Loucy (cell line): ENCODE results near the gene STIM1.
A peak's percentile ranks its signal among the peaks of the same experiment; 100 is the strongest.

Experiments used
- H2AFZ ChIP-seq: fragments of 200-600 bp; sonication (generic); 2 replicates; pipeline ENCODE4 v1.6.0; 2016; ENCODE audit warnings: antibody characterized with exemption, mild to moderate bottlenecking, low read length, moderate library complexity
- H3F3A ChIP-seq: fragments of 200-600 bp; 2 replicates; pipeline ENCODE4 v1.6.0; 2016; ENCODE audit warnings: antibody characterized with exemption, low read depth, mild to moderate bottlenecking
- H3K27me3 ChIP-seq: fragments of 200-600 bp; sonication (generic); 2 replicates; pipeline ENCODE4 v1.6.1; 2014; ENCODE audit warnings: low read length, mild to moderate bottlenecking; ENCODE audit not compliant: insufficient read depth, poor library complexity, severe bottlenecking
- H3K36me3 ChIP-seq: fragments of 200-600 bp; sonication (generic); 2 replicates; pipeline ENCODE4 v1.6.1; 2016; ENCODE audit warnings: low read length; ENCODE audit not compliant: insufficient read depth
- H3K4me1 ChIP-seq: fragments of 200-600 bp; sonication (generic); 2 replicates; pipeline ENCODE4 v1.5.1; 2014; ENCODE audit warnings: low read length, mild to moderate bottlenecking; ENCODE audit not compliant: insufficient read depth, poor library complexity, severe bottlenecking
- H3K4me2 ChIP-seq: fragments of 200-600 bp; sonication (generic); 2 replicates; pipeline ENCODE4 v1.6.0; 2014; ENCODE audit warnings: antibody characterized with exemption, low read length, low read depth, mild to moderate bottlenecking; ENCODE audit not compliant: poor library complexity, severe bottlenecking
- H3K4me3 ChIP-seq: fragments of 200-600 bp; sonication (generic); 2 replicates; pipeline ENCODE4 v1.5.1; 2014; ENCODE audit warnings: low read length, mild to moderate bottlenecking, mixed read lengths; ENCODE audit not compliant: poor library complexity, severe bottlenecking
- H3K79me2 ChIP-seq: fragments of 200-600 bp; sonication (generic); 2 replicates; pipeline ENCODE4 v1.6.1; 2014; ENCODE audit warnings: low read length; ENCODE audit not compliant: insufficient read depth
- H3K9ac ChIP-seq: fragments of 200-600 bp; sonication (generic); 2 replicates; pipeline ENCODE4 v1.6.0; 2014; ENCODE audit warnings: mild to moderate bottlenecking, low read depth, low read length, moderate library complexity; ENCODE audit not compliant: poor library complexity, severe bottlenecking
- H3K9me2 ChIP-seq: fragments of 200-600 bp; sonication (generic); replicated peaks from 2 replicates; pipeline ENCODE4 v1.6.1; 2016; ENCODE audit warnings: low read depth, low read length, mixed read lengths
- H3K9me3 ChIP-seq: fragments of 200-600 bp; sonication (generic); 2 replicates; pipeline ENCODE4 v1.6.1; 2014; ENCODE audit warnings: mild to moderate bottlenecking, antibody characterized with exemption, low read length, low read depth; ENCODE audit not compliant: insufficient read depth
- H4K20me1 ChIP-seq: fragments of 200-600 bp; sonication (generic); 2 replicates; pipeline ENCODE4 v1.6.0; 2014; ENCODE audit warnings: antibody characterized with exemption, low read length, mild to moderate bottlenecking; ENCODE audit not compliant: insufficient read depth, poor library complexity, severe bottlenecking
- EZH2phosphoT487 ChIP-seq: fragments of 200-600 bp; IDR thresholded peaks from 2 replicates; pipeline ENCODE4 v1.6.1; 2018; ENCODE audit warnings: antibody characterized with exemption, mild to moderate bottlenecking, moderate library complexity, borderline replicate concordance
- TF ChIP-seq, protein P1 (sequence below): fragments of 200-600 bp; sonication (generic); conservative IDR thresholded peaks from 2 replicates; pipeline ENCODE4 v1.5.1; 2014; ENCODE audit warnings: mild to moderate bottlenecking, antibody characterized with exemption, low read length

Gene STIM1

DNA sequence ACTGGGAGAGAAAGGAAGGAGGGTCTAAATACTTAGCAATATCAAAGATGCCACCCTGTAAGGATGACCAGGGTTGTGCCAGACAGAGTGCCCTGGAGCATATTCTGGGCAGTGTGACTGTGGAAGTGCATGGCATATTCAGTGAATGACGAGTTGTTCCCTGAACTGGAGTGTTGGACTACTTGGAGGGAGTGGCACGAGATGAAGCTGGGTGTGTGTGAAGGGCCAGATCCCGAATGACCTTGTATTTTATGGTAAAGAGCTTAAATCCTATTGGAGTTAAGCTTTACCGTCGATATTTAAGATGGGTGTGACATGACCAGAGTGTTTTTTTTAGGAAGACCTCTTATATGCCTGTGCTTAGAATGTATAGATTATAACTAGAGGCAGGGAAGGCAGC lies 48.8 kb downstream of the STIM1 start:
- Histone ChIP-seq H3K4me3 (no peak overlapping the region), H3K27me3 (no peaks in the 10 kb centered on the region), H3K9me3 (no peaks in the 10 kb centered on the region), H3K4me1 (peaks cover 69% of the 10 kb centered on the region), H3K79me2 (peaks cover 93% of the 10 kb centered on the region), H3K9me2 (no peaks in the 10 kb centered on the region), H3F3A (no peaks in the 10 kb centered on the region), H3K4me2 (peak overlapping the region; percentile 36), H3K9ac (no peak overlapping the region), H4K20me1 (peaks cover 61% of the 10 kb centered on the region), H2AFZ (no peak overlapping the region), H3K36me3 (no peaks in the 10 kb centered on the region)
- TF ChIP-seq, protein P1, sequence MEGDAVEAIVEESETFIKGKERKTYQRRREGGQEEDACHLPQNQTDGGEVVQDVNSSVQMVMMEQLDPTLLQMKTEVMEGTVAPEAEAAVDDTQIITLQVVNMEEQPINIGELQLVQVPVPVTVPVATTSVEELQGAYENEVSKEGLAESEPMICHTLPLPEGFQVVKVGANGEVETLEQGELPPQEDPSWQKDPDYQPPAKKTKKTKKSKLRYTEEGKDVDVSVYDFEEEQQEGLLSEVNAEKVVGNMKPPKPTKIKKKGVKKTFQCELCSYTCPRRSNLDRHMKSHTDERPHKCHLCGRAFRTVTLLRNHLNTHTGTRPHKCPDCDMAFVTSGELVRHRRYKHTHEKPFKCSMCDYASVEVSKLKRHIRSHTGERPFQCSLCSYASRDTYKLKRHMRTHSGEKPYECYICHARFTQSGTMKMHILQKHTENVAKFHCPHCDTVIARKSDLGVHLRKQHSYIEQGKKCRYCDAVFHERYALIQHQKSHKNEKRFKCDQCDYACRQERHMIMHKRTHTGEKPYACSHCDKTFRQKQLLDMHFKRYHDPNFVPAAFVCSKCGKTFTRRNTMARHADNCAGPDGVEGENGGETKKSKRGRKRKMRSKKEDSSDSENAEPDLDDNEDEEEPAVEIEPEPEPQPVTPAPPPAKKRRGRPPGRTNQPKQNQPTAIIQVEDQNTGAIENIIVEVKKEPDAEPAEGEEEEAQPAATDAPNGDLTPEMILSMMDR, result no peak
- TF ChIP-seq EZH2phosphoT487, result no peak

DNA sequence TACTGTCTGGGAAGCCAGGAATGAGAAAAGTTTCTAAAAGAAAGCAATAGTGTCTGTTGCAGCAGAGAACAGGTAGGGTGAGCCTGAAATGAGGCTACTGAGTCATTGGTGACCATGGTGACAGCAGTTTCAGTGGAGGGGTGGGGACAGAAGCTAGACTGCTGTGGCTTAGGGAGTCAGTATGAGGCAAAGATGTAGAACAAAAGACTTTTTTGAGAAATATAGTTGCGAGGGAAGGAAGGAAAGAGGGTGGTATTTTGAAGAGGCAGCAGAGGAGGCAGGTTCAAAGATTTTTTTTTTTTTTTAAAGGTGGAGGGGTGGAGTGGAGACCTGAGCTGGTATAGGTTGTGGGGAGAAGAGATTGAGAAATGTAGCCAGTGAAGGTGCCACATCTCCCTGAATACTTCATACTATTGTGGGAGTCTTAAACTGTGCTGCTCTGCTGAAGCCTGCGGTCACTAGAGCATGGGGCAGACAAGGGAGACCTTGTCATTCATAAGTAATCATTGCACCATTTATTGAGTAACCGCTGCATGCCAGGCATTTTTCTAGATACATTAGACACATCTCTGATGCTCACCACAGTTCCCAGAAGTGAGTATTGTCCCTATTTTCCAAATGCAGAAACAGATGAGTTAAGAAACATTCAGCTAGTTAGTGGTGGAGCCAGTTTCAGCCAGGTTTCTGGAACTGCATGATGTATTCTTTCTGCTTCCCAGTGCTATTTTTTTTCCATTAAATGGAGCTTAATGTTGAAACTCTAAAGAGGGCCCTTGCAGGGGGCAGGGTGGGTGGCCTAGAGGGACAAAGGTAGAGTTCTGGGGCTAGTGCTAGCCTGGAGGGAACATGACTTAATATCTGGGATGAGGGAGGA lies 49.9 kb downstream of the STIM1 start:
- Histone ChIP-seq H3K36me3 (no peaks in the 10 kb centered on the region), H3K9me2 (no peaks in the 10 kb centered on the region), H3K4me3 (no peak overlapping the region), H4K20me1 (peaks cover 61% of the 10 kb centered on the region), H3K4me2 (peak overlapping the region; percentile 36), H3K4me1 (peaks cover 69% of the 10 kb centered on the region), H3K27me3 (no peaks in the 10 kb centered on the region), H2AFZ (no peak overlapping the region), H3F3A (no peaks in the 10 kb centered on the region), H3K9ac (no peak overlapping the region), H3K9me3 (no peaks in the 10 kb centered on the region), H3K79me2 (peaks cover 98% of the 10 kb centered on the region)
- TF ChIP-seq, protein P1, result no peak
- TF ChIP-seq EZH2phosphoT487, result no peak

DNA sequence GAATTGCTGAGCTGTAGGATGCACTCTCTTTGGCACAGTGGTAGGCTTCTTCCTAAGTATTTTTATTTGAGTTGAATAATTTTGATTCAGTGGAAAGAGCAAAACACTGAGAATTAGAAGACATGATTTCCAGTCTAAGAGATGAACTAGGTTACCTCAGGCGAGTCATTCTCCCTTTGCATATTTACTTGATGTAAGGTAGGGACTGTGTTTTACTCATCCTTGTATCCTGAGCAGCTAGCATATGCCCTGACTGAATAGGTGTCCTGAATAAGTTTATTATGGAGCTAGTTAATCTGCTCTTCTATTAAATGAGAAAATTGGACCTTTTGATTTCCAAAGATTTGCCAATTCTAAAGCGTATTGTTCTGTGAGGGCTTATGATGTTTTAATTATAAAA lies 50.7 kb downstream of the STIM1 start:
- Histone ChIP-seq H3K36me3 (no peaks in the 10 kb centered on the region), H4K20me1 (peaks cover 60% of the 10 kb centered on the region), H3K9ac (no peak overlapping the region), H3K4me2 (no peak overlapping the region), H3K4me3 (no peak overlapping the region), H3K9me3 (no peaks in the 10 kb centered on the region), H3F3A (no peaks in the 10 kb centered on the region), H3K9me2 (no peaks in the 10 kb centered on the region), H2AFZ (no peak overlapping the region), H3K27me3 (no peaks in the 10 kb centered on the region), H3K79me2 (peaks cover 96% of the 10 kb centered on the region), H3K4me1 (peaks cover 66% of the 10 kb centered on the region)
- no peak for TF ChIP-seq EZH2phosphoT487
- TF ChIP-seq, protein P1, result no peak
